Measurements from ENCODE around the gene GUCA2B. TPM values are rescaled to one million over a fixed set of nuclear protein-coding genes. Genes with fewer than 3 reads are reported as not detected.
A peak's percentile ranks its signal among the peaks of the same experiment; 100 is the strongest.

GUCA2B gene
- polyA plus RNA-seq, 3 donors, result not detected

DNA sequence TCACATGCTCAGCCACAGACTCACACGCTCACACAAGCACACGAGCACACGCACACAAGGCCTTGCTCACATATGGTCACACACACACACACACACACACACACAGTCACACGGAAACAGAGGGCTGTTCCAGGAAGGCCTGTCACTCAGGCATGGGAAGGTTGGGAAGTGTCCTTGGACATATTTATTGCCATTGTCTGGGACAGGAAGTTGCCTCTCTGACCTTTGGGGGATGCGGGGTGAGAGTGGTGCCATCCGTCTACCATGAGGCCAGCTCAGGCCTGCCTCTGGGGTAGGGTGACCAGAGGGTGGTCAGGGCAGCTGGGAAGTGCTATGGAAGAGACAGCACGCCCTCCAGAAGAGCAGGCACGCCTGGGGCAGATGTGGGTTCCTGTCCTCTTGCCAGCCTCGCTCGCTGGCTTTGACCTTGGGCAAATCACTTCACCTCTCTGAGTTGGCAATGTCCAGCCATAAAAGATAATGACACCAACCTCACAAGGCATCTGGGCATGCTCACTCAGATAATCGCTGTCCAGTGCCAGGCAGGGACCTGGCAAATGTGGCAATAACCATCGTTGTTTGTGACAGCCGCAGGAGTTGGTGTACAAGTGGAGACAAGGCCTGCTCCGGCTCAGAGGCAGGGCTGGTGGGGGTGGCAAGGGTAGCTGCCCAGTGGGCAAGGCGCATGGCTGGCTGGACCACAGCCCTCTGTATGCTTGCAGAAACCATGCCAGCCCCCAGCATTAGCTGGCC, 19.3 kb downstream of the GUCA2B start:
- Mint-ChIP-seq H3K36me3 (peaks cover 4 to 6% of the 10 kb centered on the region in 2 donors), H3K27ac (peak overlapping the region in 1 of 7 donors; percentile 31), H3K9me3 (peaks cover 0 to 3% (median 0%) of the 10 kb centered on the region in 7 donors), H3K27me3 (ENCODE audit: low read depth in 3 of 3) (peaks cover 0 to 2% (median 1%) of the 10 kb centered on the region in 3 donors), H3K4me1 (peaks cover 11% of the 10 kb centered on the region), H3K4me3 (no peak overlapping the region)
- intact Hi-C loops (cut with micrococcal nuclease), result loop anchor here (2.0 to 10.0 kb wide), 2 partner anchors 598 kb away; no protein-coding TSS in a partner anchor
- Histone ChIP-seq H2AFZ (ENCODE audit: insufficient read depth, low read depth, low read length, poor library complexity, severe bottlenecking) (no peak overlapping the region), H3K9me3 (replicated peaks in 1 of 2; ENCODE audit: control insufficient read depth in 1 of 2, insufficient read depth in 1 of 2, low read length in 2 of 2) (no peaks in the 10 kb centered on the region), H3K79me2 (ENCODE audit: insufficient read depth, low read length) (no peaks in the 10 kb centered on the region), H3K4me1 (ENCODE audit: control insufficient read depth in 1 of 2, insufficient read depth in 2 of 2, low read length in 2 of 2) (peaks cover 6 to 12% of the 10 kb centered on the region in 2 donors), H3K27ac (ENCODE audit: low read depth in 1 of 2, low read length in 2 of 2) (no peak overlapping the region), H4K20me1 (ENCODE audit: insufficient read depth, low read length) (no peaks in the 10 kb centered on the region), H3K9ac (ENCODE audit: insufficient read depth, low read length, poor library complexity, severe bottlenecking) (no peak overlapping the region), H3K4me3 (replicated peaks in 1 of 3; ENCODE audit: low read depth in 2 of 3, low read length in 3 of 3) (no peak overlapping the region), H3K27me3 (ENCODE audit: control insufficient read depth in 2 of 2, insufficient read depth in 2 of 2, low read length in 2 of 2) (no peaks in the 10 kb centered on the region), H3K4me2 (replicated peaks; ENCODE audit: extremely low read depth, low read length, poor library complexity, severe bottlenecking) (no peak overlapping the region), H3K36me3 (replicated peaks in 1 of 2; ENCODE audit: control insufficient read depth in 1 of 2, insufficient read depth in 2 of 2, low read length in 2 of 2) (peaks cover 0 to 12% of the 10 kb centered on the region in 2 donors)
- TF ChIP-seq, protein P1, sequence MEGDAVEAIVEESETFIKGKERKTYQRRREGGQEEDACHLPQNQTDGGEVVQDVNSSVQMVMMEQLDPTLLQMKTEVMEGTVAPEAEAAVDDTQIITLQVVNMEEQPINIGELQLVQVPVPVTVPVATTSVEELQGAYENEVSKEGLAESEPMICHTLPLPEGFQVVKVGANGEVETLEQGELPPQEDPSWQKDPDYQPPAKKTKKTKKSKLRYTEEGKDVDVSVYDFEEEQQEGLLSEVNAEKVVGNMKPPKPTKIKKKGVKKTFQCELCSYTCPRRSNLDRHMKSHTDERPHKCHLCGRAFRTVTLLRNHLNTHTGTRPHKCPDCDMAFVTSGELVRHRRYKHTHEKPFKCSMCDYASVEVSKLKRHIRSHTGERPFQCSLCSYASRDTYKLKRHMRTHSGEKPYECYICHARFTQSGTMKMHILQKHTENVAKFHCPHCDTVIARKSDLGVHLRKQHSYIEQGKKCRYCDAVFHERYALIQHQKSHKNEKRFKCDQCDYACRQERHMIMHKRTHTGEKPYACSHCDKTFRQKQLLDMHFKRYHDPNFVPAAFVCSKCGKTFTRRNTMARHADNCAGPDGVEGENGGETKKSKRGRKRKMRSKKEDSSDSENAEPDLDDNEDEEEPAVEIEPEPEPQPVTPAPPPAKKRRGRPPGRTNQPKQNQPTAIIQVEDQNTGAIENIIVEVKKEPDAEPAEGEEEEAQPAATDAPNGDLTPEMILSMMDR (IDR thresholded peaks at IDR 0.05), result no peak
- WGBS (ENCODE audit: insufficient coverage), result 64% methylated on average over 13 of the region's 15 CpGs
- no peak for DNase-seq

DNA sequence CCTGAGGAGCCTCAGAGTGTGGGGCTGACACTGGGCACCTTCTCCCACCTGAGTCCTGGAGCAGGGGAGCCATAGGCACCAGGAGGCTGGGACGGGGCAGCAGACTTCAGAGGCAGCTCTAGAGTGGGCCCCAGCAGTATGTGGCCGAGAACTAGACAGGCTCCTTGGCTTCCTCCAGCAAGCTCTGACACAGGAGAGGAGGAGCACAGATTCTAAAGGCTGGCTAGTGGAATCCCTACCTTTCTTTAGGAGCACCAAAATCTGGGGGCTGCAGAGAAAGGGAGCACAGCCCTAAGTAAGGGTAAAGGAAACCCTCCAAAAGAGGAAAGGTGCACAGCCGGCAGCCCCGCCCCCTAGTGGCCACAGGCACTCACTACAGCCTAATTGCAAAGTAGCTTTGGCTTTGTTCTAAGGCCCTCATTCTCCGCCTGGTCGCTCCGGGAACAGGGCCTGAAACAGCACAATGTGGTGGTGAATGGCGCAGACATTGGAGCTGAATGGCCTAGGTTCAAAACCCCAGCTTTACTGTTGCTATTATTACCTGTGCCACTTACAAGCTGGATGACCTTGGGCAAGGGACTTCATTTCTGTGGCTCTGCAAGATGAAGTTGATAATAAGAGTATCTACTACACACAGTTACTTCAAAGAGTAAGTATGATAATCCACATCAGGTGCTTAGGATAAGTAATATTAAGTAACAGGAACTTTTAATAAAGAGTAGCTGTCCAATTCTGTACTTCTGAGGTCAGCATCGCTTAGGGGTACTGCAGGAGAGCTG, 20.1 kb downstream of the GUCA2B start:
- 66% methylated on average over 6 of the region's 9 CpGs for WGBS (ENCODE audit: insufficient coverage)

More for the DNA sequence above, 20.1 kb downstream of the GUCA2B start:
- TF ChIP-seq, protein P1 (IDR thresholded peaks at IDR 0.05), result peak; percentile 98
- Histone ChIP-seq H4K20me1 (ENCODE audit: insufficient read depth, low read length) (no peaks in the 10 kb centered on the region), H3K4me1 (ENCODE audit: control insufficient read depth in 1 of 2, insufficient read depth in 2 of 2, low read length in 2 of 2) (peaks cover 2 to 6% of the 10 kb centered on the region in 2 donors), H3K4me2 (replicated peaks; ENCODE audit: extremely low read depth, low read length, poor library complexity, severe bottlenecking) (no peak overlapping the region), H3K4me3 (replicated peaks in 1 of 3; ENCODE audit: low read depth in 2 of 3, low read length in 3 of 3) (no peak overlapping the region), H3K79me2 (ENCODE audit: insufficient read depth, low read length) (no peaks in the 10 kb centered on the region), H3K36me3 (replicated peaks in 1 of 2; ENCODE audit: control insufficient read depth in 1 of 2, insufficient read depth in 2 of 2, low read length in 2 of 2) (peaks cover 0 to 20% of the 10 kb centered on the region in 2 donors), H3K9ac (ENCODE audit: insufficient read depth, low read length, poor library complexity, severe bottlenecking) (no peak overlapping the region), H3K27ac (ENCODE audit: low read depth in 1 of 2, low read length in 2 of 2) (no peak overlapping the region), H3K9me3 (replicated peaks in 1 of 2; ENCODE audit: control insufficient read depth in 1 of 2, insufficient read depth in 1 of 2, low read length in 2 of 2) (no peaks in the 10 kb centered on the region), H3K27me3 (ENCODE audit: control insufficient read depth in 2 of 2, insufficient read depth in 2 of 2, low read length in 2 of 2) (no peaks in the 10 kb centered on the region), H2AFZ (ENCODE audit: insufficient read depth, low read depth, low read length, poor library complexity, severe bottlenecking) (no peak overlapping the region)
- Mint-ChIP-seq H3K4me3 (no peak overlapping the region), H3K27ac (no peak overlapping the region), H3K9me3 (no peaks in the 10 kb centered on the region), H3K36me3 (peaks cover 4 to 10% of the 10 kb centered on the region in 2 donors), H3K27me3 (ENCODE audit: low read depth in 3 of 3) (peaks cover 0 to 2% (median 1%) of the 10 kb centered on the region in 3 donors), H3K4me1 (peaks cover 5% of the 10 kb centered on the region)
- intact Hi-C loops (cut with micrococcal nuclease), result loop anchor here (2.0 to 10.0 kb wide), 2 partner anchors 599 kb away; no protein-coding TSS in a partner anchor
- peak; percentile 23 to 45 (median 43) for DNase-seq
